ENCODE results near the gene SETD2. TPM values are rescaled to one million over a fixed set of nuclear protein-coding genes. Genes with fewer than 3 reads are reported as not detected.
A peak's percentile ranks its signal among the peaks of the same experiment; 100 is the strongest.

The SETD2 gene
- total and polyA plus RNA-seq, 9 of the 15 experiments (the other 6 are each of a cell fraction or from before 2014, with no cell fraction given): 8.2 to 44.0 (median 33.6) TPM

GRCh38 chr3:47016934-47017435, 146.9 kb downstream of the SETD2 start (continued):
- TF ChIP-seq ARID4B (CRISPR knock-in tag; IDR thresholded peaks at IDR 0.05) (peak; percentile 63; the same call in 1 of the 2 replicates), NFIX (CRISPR knock-in tag; IDR thresholded peaks at IDR 0.05; ENCODE audit: low read depth) (no peak), FOXM1 (IDR thresholded peaks at IDR 0.05; ENCODE audit: low read depth) (no peak), FOXM1 (CRISPR knock-in tag; IDR thresholded peaks at IDR 0.05; ENCODE audit: low read depth) (no peak), GTF2B (IDR thresholded peaks at IDR 0.05; ENCODE audit: extremely low read depth, insufficient read length) (no peak), PTRF (tag; IDR thresholded peaks at IDR 0.05) (no peak), JUND (IDR thresholded peaks at IDR 0.05; ENCODE audit: borderline replicate concordance, low read depth, low read length) (peak; percentile 85), JUND (tag; IDR thresholded peaks at IDR 0.05; ENCODE audit: borderline replicate concordance, low read depth, low read length) (peak; percentile 61; the same call in 1 of the 3 replicates), ASH1L (IDR thresholded peaks at IDR 0.05; ENCODE audit: borderline replicate concordance, low read depth, partially characterized antibody) (no peak), ZNF280A (IDR thresholded peaks at IDR 0.05; ENCODE audit: low read depth, partially characterized antibody) (no peak), ZNF263 (CRISPR knock-in tag; IDR thresholded peaks at IDR 0.05; ENCODE audit: borderline replicate concordance) (no peak), CREB3 (tag; conservative IDR thresholded peaks at IDR 0.05; ENCODE audit: low read depth) (no peak), FOSL1 (tag; conservative IDR thresholded peaks at IDR 0.05) (peak; percentile 81), HMGN3 (IDR thresholded peaks at IDR 0.05; ENCODE audit: borderline replicate concordance, extremely low read depth, insufficient read length, low read depth, low read length) (no peak), COPS2 (conservative IDR thresholded peaks at IDR 0.05) (no peak), MBD2 (IDR thresholded peaks at IDR 0.05; ENCODE audit: borderline replicate concordance, low read depth) (0 out of 2 replicates have a peak, but pooled peaks have one; percentile 20)
